ENCODE data around the gene SLC9A4. TPM values are rescaled to one million over a fixed set of nuclear protein-coding genes. Genes with fewer than 3 reads are reported as not detected.

The SLC9A4 gene
- total RNA-seq, 1 donor from 2014 or later: 0.40 TPM

DNA sequence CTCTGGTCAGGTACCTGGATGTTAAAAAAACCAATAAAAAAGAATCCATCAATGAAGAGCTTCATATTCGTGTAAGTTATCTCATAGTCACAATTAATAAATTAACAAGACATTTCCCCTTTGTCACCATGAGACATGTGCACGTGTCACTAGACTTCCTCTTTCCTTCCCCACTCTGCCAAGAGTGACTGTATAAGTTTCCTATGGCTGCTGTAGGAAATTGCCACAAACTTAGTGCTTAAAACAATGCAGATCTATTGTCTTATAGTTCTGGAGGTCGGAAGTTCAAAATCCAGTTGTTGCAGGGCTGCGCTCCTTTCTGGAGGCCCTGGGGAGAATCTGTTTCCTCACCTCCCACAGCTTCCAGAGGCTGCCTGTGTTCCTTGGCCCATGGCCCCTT is 35.8 kb downstream of the SLC9A4 start:
- TF ChIP-seq, protein P1, sequence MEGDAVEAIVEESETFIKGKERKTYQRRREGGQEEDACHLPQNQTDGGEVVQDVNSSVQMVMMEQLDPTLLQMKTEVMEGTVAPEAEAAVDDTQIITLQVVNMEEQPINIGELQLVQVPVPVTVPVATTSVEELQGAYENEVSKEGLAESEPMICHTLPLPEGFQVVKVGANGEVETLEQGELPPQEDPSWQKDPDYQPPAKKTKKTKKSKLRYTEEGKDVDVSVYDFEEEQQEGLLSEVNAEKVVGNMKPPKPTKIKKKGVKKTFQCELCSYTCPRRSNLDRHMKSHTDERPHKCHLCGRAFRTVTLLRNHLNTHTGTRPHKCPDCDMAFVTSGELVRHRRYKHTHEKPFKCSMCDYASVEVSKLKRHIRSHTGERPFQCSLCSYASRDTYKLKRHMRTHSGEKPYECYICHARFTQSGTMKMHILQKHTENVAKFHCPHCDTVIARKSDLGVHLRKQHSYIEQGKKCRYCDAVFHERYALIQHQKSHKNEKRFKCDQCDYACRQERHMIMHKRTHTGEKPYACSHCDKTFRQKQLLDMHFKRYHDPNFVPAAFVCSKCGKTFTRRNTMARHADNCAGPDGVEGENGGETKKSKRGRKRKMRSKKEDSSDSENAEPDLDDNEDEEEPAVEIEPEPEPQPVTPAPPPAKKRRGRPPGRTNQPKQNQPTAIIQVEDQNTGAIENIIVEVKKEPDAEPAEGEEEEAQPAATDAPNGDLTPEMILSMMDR (conservative IDR thresholded peaks at IDR 0.05; ENCODE audit: low read depth, low read length): no peak
- no peak overlapping the region for H3K4me3 ChIP-seq (ENCODE audit: low read depth, low read length)
- no peak for DNase-seq (ENCODE audit: low read depth)

DNA sequence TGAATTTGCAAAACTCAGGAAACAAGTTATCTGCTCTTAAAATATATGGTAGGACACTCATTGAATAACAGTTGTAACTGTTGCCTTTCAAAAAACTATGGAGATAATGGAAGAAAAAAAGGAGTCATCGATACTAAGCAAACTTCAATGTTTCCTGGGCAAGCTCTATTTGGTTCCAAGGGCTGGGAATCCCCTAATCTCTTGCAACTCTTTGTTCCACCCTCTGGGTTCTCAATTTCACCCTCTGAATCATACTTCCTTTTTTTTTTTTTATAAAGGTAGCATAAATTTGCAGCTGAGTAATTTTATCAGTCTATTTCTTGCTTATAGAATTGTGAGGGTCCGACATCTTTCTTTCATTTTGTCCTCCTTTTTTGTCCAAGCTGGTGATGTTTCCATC is 36.7 kb downstream of the SLC9A4 start:
- TF ChIP-seq, protein P1 (conservative IDR thresholded peaks at IDR 0.05; ENCODE audit: low read depth, low read length): no peak
- H3K4me3 ChIP-seq (ENCODE audit: low read depth, low read length): no peak overlapping the region
- DNase-seq (ENCODE audit: low read depth): no peak

DNA sequence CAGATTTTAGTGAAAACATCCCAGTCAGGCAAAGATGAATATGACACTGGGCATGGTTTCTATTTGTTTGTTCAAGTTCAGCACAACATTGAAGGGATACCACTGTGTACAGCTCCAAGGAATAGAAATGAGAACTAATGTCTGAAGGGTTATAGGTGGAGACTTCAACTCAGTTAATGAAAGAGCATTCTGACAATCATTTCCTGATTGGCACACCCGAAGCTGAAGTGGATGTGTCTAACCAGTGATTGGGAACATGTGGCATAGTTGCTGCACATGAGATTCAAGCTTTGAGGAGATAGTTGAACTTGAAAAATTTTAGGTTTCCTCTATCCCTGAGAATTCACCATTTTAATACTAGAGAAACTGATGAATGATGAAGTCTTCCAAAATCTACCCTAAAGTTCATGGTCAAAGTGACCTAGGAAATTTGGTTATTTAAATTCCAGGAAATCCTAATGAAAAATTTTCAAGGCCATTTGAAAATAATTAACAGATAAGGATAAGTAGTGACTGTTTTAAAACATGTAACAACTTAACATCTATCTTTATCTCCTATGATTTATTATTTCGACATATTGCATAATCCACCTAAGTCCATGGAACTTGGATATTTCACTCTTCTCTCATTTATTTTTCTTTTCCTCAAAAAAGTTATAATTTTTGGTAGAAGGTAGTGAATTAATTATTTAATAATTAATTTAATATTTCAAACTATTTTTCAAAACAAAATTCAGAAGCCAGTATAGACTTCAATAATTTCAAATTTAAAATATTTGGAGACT is 38.0 kb downstream of the SLC9A4 start:
- H3K4me3 ChIP-seq (ENCODE audit: low read depth, low read length): no peak overlapping the region
- no peak for DNase-seq (ENCODE audit: low read depth)
- TF ChIP-seq, protein P1 (conservative IDR thresholded peaks at IDR 0.05; ENCODE audit: low read depth, low read length): no peak

DNA sequence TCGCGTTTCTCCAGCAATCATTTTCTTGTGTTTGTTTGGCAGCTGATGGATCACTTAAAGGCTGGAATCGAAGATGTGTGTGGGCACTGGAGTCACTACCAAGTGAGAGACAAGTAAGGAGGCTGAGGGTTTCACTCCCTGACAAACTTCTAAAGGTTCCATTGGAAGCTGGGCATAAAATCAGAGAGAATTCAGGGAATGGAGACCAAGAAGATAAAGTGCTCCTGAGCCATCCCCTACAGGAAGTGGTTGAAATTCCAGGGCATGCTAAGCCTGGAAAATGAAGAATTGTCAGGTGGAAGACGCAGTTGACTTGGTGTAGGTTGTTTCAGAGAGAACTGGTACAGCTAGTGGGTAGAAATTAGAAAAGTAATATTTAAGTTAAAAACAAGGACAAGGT is 39.1 kb downstream of the SLC9A4 start:
- TF ChIP-seq, protein P1 (conservative IDR thresholded peaks at IDR 0.05; ENCODE audit: low read depth, low read length): no peak
- H3K4me3 ChIP-seq (ENCODE audit: low read depth, low read length): no peak overlapping the region
- DNase-seq (ENCODE audit: low read depth): no peak

DNA sequence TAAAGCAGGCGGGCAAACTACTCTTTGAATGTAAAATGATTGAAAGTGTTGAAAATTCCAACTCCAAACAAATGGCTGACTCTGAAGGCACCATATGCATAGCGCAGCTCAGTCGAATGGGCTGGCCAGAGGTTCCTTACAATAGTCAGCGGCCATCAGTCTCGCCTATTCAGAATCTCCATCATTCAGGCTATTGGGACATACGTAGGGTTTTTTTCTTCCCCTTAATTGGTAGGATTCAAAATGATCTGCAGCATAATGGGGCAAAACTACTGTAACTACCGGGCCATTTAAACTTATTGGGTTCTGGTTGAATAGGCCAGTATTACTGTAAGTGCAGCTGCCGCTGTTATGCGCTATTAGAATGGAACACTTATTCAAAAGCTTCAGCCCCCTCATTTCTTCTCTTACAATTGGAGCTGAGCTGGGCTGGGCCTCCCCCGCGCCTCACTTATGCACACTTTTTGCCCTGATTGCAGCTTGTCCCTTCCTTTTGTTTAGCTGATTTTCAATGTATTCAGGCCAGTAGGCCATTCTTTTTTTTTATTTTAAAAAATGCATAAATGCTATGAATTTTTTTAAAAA is 40.4 kb downstream of the SLC9A4 start:
- H3K4me3 ChIP-seq (ENCODE audit: low read depth, low read length): no peak overlapping the region
- TF ChIP-seq, protein P1 (conservative IDR thresholded peaks at IDR 0.05; ENCODE audit: low read depth, low read length): no peak
- no peak for DNase-seq (ENCODE audit: low read depth)

DNA sequence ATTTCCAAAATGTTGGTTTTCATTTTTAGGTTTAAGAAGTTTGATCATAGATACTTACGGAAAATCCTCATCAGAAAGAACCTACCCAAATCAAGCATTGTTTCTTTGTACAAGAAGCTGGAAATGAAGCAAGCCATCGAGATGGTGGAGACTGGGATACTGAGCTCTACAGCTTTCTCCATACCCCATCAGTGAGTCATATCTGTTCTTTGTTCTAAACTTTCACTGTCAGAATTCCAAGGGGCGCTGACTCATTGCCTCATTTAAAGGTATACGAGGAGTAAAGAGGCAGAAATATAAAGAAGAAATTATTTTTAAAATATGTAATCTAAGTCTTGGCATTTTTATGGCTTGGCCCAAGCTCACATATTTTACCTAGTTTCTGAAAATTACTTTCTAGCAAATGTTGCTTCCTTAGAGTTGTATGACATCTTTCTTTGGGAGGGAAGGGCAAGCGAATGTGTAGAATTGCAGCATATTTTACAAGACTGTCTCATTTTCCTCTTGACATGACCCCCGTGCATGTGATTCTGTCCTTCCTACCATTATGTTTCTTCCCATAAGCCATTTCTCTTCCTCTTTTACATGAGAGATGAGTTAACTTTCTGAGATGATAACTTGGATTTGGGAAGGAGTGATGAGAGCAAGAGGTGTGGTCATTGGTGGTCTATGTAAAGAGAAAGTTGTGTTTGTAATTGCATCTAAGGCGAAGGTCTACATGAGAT is 41.2 kb downstream of the SLC9A4 start:
- TF ChIP-seq, protein P1 (conservative IDR thresholded peaks at IDR 0.05; ENCODE audit: low read depth, low read length): no peak
- no peak overlapping the region for H3K4me3 ChIP-seq (ENCODE audit: low read depth, low read length)
- DNase-seq (ENCODE audit: low read depth): peak; percentile 63
